B cell (primary cell): Measurements from ENCODE around the gene RPUSD3.

Experiments used
- EZH2 ChIP-seq: IDR thresholded peaks from 2 replicates; pipeline ENCODE4 v1.6.1; 2012; ENCODE audit warnings: borderline replicate concordance, low read depth, mild to moderate bottlenecking, moderate library complexity, low read length; ENCODE audit not compliant: insufficient read depth, poor library complexity, severe bottlenecking
- TF ChIP-seq, protein P1 (sequence below): fragments of 200-600 bp; IDR thresholded peaks from one replicate; pipeline ENCODE4 v1.8.0; 2022; ENCODE audit warnings: antibody characterized with exemption, mild to moderate bottlenecking

DNA sequence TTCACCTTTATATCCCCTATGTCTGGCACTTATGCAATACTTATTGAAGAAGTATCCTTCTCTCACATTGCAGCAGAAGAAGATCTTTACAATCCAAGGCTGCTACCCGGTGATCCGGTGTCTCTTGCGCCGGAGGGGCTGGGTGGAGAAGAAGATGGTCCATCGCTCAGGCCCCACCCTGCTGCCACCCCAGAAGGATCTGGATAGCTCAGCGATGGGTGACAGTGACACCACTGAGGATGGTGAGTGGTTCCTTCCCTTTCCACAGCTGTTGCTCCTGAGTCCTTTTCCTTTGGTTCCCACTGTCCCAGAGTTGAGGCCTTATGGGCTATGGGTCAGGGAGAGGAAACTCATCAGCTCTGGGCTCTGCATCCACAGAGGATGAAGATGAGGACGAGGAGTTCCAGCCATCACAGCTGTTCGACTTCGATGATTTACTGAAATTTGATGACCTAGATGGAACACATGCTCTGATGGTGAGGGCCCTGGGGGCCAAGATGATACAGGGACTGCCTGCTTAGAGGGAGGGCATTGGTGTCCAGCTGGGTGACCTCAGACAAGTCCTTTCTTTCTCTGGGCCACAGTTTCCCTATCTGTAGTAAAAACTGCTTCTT is 30.8 kb downstream of the RPUSD3 start:
- TF ChIP-seq, protein P1, sequence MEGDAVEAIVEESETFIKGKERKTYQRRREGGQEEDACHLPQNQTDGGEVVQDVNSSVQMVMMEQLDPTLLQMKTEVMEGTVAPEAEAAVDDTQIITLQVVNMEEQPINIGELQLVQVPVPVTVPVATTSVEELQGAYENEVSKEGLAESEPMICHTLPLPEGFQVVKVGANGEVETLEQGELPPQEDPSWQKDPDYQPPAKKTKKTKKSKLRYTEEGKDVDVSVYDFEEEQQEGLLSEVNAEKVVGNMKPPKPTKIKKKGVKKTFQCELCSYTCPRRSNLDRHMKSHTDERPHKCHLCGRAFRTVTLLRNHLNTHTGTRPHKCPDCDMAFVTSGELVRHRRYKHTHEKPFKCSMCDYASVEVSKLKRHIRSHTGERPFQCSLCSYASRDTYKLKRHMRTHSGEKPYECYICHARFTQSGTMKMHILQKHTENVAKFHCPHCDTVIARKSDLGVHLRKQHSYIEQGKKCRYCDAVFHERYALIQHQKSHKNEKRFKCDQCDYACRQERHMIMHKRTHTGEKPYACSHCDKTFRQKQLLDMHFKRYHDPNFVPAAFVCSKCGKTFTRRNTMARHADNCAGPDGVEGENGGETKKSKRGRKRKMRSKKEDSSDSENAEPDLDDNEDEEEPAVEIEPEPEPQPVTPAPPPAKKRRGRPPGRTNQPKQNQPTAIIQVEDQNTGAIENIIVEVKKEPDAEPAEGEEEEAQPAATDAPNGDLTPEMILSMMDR, result no peak
- TF ChIP-seq EZH2, result no peak
